SK-N-MC (cell line): ENCODE measurements around the gene NIT2.

Source experiments
- EZH2 ChIP-seq: fragments of 200-600 bp; sonication (generic); IDR thresholded peaks from one replicate; pipeline ENCODE4 v1.6.1; 2017; ENCODE audit warnings: antibody characterized with exemption
- POLR2AphosphoS5 ChIP-seq: IDR thresholded peaks from 2 replicates; pipeline ENCODE4 v1.6.1; 2012; ENCODE audit warnings: mild to moderate bottlenecking, low read depth, low read length, borderline replicate concordance

DNA sequence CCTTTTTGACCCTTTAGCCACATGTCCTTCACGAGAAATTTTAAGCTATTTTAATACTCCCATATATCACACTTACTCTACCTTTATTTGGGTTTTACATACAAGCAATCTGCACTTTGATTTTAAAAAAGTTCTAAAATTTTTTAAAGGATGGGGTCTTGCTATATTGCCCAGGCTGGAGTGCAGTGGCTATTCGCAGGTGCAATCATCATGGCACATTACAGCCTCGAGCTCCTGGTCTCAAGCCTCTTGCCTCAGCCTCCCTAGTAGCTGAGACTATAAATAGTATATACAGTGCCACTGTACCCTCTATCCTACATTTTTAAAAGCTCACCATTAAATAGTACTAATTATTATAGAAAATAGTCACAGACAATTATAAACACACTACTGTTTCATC lies 29.9 kb downstream of the NIT2 start:
- TF ChIP-seq EZH2 = no peak
- no peak for TF ChIP-seq POLR2AphosphoS5
